H1 (cell line): ENCODE data around the gene PHACTR1. TPM values are rescaled to one million over a fixed set of nuclear protein-coding genes. Genes with fewer than 3 reads are reported as not detected.
A peak's percentile ranks its signal among the peaks of the same experiment; 100 is the strongest.

ENCODE experiments used
- CTCF ChIA-PET: fragments of 300-600 bp; sonication (Branson Sonifier 250); formaldehyde crosslinking; loops from one replicate; lab custom pipeline; 2021; ENCODE audit not compliant: partially characterized antibody; lab: Charles Lee
- POLR2A ChIA-PET: fragments of 300-600 bp; sonication (Branson Sonifier 250); formaldehyde crosslinking; loops from one replicate; lab custom pipeline; 2021; ENCODE audit warnings: inconsistent platforms; ENCODE audit not compliant: partially characterized antibody; lab: Charles Lee
- DNase-seq, 2 experiments: peaks; one replicate each; pipeline versions ENCODE4 v3.0.0 to v3.0.0-alpha.2; 2010 to 2022; ENCODE audit warnings: low spot score in 2 of 2, low read depth in 1 of 2, mixed read lengths in 1 of 2
- FAIRE-seq: peaks from 2 replicates; lab custom pipeline; 2011; peaks lifted over from hg19 to GRCh38; lab: Jason Lieb, UNC
- H2AFZ ChIP-seq: 2 replicates; pipeline ENCODE4 v1.8.1; 2012; ENCODE audit warnings: low read length, inconsistent platforms
- H2AK5ac ChIP-seq: 2 replicates; pipeline ENCODE4 v1.6.1; 2013; ENCODE audit warnings: low read depth, low read length
- H2BK120ac ChIP-seq: replicated peaks from 2 replicates; pipeline ENCODE3; 2013; ENCODE audit warnings: low read depth, low read length, inconsistent platforms
- H2BK12ac ChIP-seq: 2 replicates; pipeline ENCODE4 v1.6.1; 2013; ENCODE audit warnings: low read depth, low read length
- H2BK15ac ChIP-seq: 2 replicates; pipeline ENCODE4 v1.6.1; 2013; ENCODE audit warnings: low read length
- H2BK20ac ChIP-seq: 2 replicates; pipeline ENCODE4 v1.6.1; 2013; ENCODE audit warnings: low read length
- H2BK5ac ChIP-seq: 2 replicates; pipeline ENCODE4 v1.6.1; 2013; ENCODE audit warnings: low read depth, low read length
- H3K14ac ChIP-seq: 2 replicates; pipeline ENCODE4 v1.6.1; 2013; ENCODE audit warnings: inconsistent platforms; ENCODE audit not compliant: insufficient read length
- H3K18ac ChIP-seq: 2 replicates; pipeline ENCODE4 v1.6.1; 2013; ENCODE audit warnings: low read length; ENCODE audit errors: extremely low read depth
- H3K23ac ChIP-seq: 2 replicates; pipeline ENCODE4 v1.6.1; 2013; ENCODE audit warnings: inconsistent platforms; ENCODE audit not compliant: insufficient read length
- H3K23me2 ChIP-seq: 2 replicates; pipeline ENCODE4 v1.6.1; 2013; ENCODE audit warnings: low read depth, low read length
- H3K27ac ChIP-seq: 2 replicates; pipeline ENCODE4 v1.6.1; 2011; ENCODE audit warnings: low read depth, low read length, inconsistent platforms
- H3K27me3 ChIP-seq, 4 experiments: replicated peaks in 1 of 4; 1 replicate in 1 of 4; 2 replicates in 3 of 4; pipeline versions ENCODE4 v1.6.1 to v1.8.1; 2011 to 2013; ENCODE audit warnings: low read length in 3 of 4, mild to moderate bottlenecking in 3 of 4, inconsistent platforms in 2 of 4, mixed read lengths in 2 of 4, moderate library complexity in 1 of 4; ENCODE audit not compliant: control insufficient read depth in 3 of 4, insufficient read depth in 3 of 4; ENCODE audit errors: extremely low read depth in 1 of 4
- H3K36me3 ChIP-seq, 4 experiments: 2 replicates each; pipeline versions ENCODE4 v1.6.1 to v1.8.1; 2011 to 2013; ENCODE audit warnings: mild to moderate bottlenecking in 4 of 4, low read length in 3 of 4, moderate library complexity in 2 of 4, control low read depth in 1 of 4, inconsistent platforms in 1 of 4; ENCODE audit not compliant: insufficient read depth in 4 of 4, control insufficient read depth in 2 of 4
- H3K4ac ChIP-seq: replicated peaks from 2 replicates; pipeline ENCODE3; 2013; ENCODE audit warnings: low read length, low read depth, mixed read lengths, inconsistent platforms; ENCODE audit not compliant: insufficient read length
- H3K4me1 ChIP-seq, 4 experiments: replicated peaks in 1 of 4; 1 replicate in 1 of 4; 2 replicates in 3 of 4; pipeline versions ENCODE4 v1.6.1 to v1.8.1; 2011 to 2013; ENCODE audit warnings: low read length in 3 of 4, inconsistent platforms in 2 of 4, mixed read lengths in 1 of 4; ENCODE audit not compliant: insufficient read depth in 4 of 4, control insufficient read depth in 3 of 4
- H3K4me2 ChIP-seq, 2 experiments: 2 replicates each; pipeline versions ENCODE4 v1.6.1 to v1.8.1; 2011 to 2013; ENCODE audit warnings: low read depth in 2 of 2, low read length in 2 of 2, control low read depth in 1 of 2, inconsistent platforms in 1 of 2, mild to moderate bottlenecking in 1 of 2; ENCODE audit not compliant: insufficient read depth in 1 of 2
- H3K4me3 ChIP-seq, 4 experiments: fragments of 200-600, 300-600 bp in 1 of 4; sonication (generic), shearing (Covaris generic), sonication (Bioruptor Twin) in 1 of 4; 2 replicates each; pipeline versions ENCODE4 v1.5.1 to v1.8.1; 2011 to 2016; ENCODE audit warnings: low read length in 4 of 4, low read depth in 3 of 4, control low read depth in 2 of 4, inconsistent platforms in 2 of 4, mild to moderate bottlenecking in 2 of 4, mixed read lengths in 1 of 4, moderate library complexity in 1 of 4; ENCODE audit not compliant: insufficient read depth in 2 of 4; ENCODE audit errors: extremely low read depth in 1 of 4
- H3K56ac ChIP-seq: replicated peaks from 2 replicates; pipeline ENCODE3; 2013; ENCODE audit warnings: low read depth, mild to moderate bottlenecking, mixed read lengths, low read length, inconsistent platforms; ENCODE audit not compliant: insufficient read length
- H3K79me1 ChIP-seq: 2 replicates; pipeline ENCODE4 v1.6.1; 2013; ENCODE audit warnings: low read depth, low read length, control low read depth
- H3K79me2 ChIP-seq, 2 experiments: 2 replicates each; pipeline versions ENCODE4 v1.6.1 to v1.8.1; 2012 to 2013; ENCODE audit warnings: low read length in 2 of 2, mild to moderate bottlenecking in 2 of 2, inconsistent platforms in 1 of 2; ENCODE audit not compliant: insufficient read depth in 2 of 2, control insufficient read depth in 1 of 2
- H3K9ac ChIP-seq, 4 experiments: replicated peaks in 1 of 4; 1 replicate in 1 of 4; 2 replicates in 3 of 4; pipeline versions ENCODE4 v1.6.1 to v1.8.1; 2011 to 2013; ENCODE audit warnings: low read depth in 3 of 4, low read length in 3 of 4, control low read depth in 2 of 4, mild to moderate bottlenecking in 2 of 4, moderate library complexity in 2 of 4, inconsistent platforms in 1 of 4; ENCODE audit errors: extremely low read depth in 1 of 4
- H3K9me3 ChIP-seq, 2 experiments: 2 replicates each; pipeline versions ENCODE4 v1.6.1 to v1.8.1; 2012 to 2013; ENCODE audit warnings: mild to moderate bottlenecking in 2 of 2, moderate library complexity in 2 of 2, control low read depth in 1 of 2, inconsistent platforms in 1 of 2, low read depth in 1 of 2, low read length in 1 of 2, mixed read lengths in 1 of 2; ENCODE audit not compliant: insufficient read depth in 2 of 2
- H4K20me1 ChIP-seq, 2 experiments: replicated peaks in 1 of 2; 2 replicates each; pipeline versions ENCODE3 to v1.8.1; 2011 to 2013; ENCODE audit warnings: inconsistent platforms in 2 of 2, low read length in 2 of 2, mild to moderate bottlenecking in 1 of 2; ENCODE audit not compliant: insufficient read depth in 2 of 2, control insufficient read depth in 1 of 2
- H4K5ac ChIP-seq: 2 replicates; pipeline ENCODE4 v1.6.1; 2013; ENCODE audit warnings: low read length, low read depth, mixed read lengths, inconsistent platforms; ENCODE audit not compliant: insufficient read length
- H4K8ac ChIP-seq: 2 replicates; pipeline ENCODE4 v1.8.0; 2013; ENCODE audit warnings: mild to moderate bottlenecking, moderate library complexity, low read length, inconsistent platforms; ENCODE audit not compliant: insufficient read depth; ENCODE audit errors: extremely low read depth
- H4K91ac ChIP-seq: replicated peaks from 2 replicates; pipeline ENCODE3; 2013; ENCODE audit warnings: low read length, mixed read lengths, inconsistent platforms; ENCODE audit not compliant: insufficient read length
- ASH2L ChIP-seq: fragments of 200-600, 300-600 bp; sonication (generic); IDR thresholded peaks from one replicate; pipeline ENCODE4 v1.7.1; 2017; ENCODE audit warnings: low read length
- CHD2 ChIP-seq: IDR thresholded peaks from 2 replicates; pipeline ENCODE4 v1.6.1; 2012; ENCODE audit warnings: low read length, improper control_type of control experiment
- JUN ChIP-seq: IDR thresholded peaks from 2 replicates; pipeline ENCODE4 v1.6.1; 2011; ENCODE audit warnings: low read depth, mild to moderate bottlenecking, improper control_type of control experiment, low read length
- POLR2A ChIP-seq, 2 experiments: IDR thresholded peaks; 1 replicate in 1 of 2; 2 replicates in 1 of 2; pipeline ENCODE4 v1.6.1; 2011; ENCODE audit warnings: low read depth in 2 of 2, low read length in 2 of 2, mild to moderate bottlenecking in 2 of 2; ENCODE audit errors: control extremely low read depth in 1 of 2
- SAP30 ChIP-seq: fragments of 300-600 bp; sonication (generic); IDR thresholded peaks from 2 replicates; pipeline ENCODE4 v1.7.1; 2012; ENCODE audit warnings: low read length, moderate library complexity, mild to moderate bottlenecking, inconsistent platforms; ENCODE audit not compliant: insufficient read depth, insufficient replicate concordance
- SIN3A ChIP-seq, 2 experiments: IDR thresholded peaks in 1 of 2; conservative IDR thresholded peaks in 1 of 2; 2 replicates each; pipeline ENCODE4 v1.6.1; 2011 to 2012; ENCODE audit warnings: low read length in 2 of 2, improper control_type of control experiment in 1 of 2, low read depth in 1 of 2, mild to moderate bottlenecking in 1 of 2
- SRF ChIP-seq: IDR thresholded peaks from 2 replicates; pipeline ENCODE4 v1.6.1; 2011; ENCODE audit warnings: mild to moderate bottlenecking, low read depth, low read length, moderate library complexity
- WGBS, 2 experiments: shearing (Covaris generic) in 1 of 2; methylation state at CpG; one replicate each; pipeline versions ENCODE4 v1.1.6 to v1.1.7; 2013 to 2015; ENCODE audit warnings: low lambda C conversion rate in 2 of 2, mixed read lengths in 2 of 2, inconsistent platforms in 1 of 2, low coverage in 1 of 2, missing lambda C conversion rate in 1 of 2; ENCODE audit not compliant: insufficient replicate concordance in 2 of 2, insufficient coverage in 1 of 2, insufficient read length in 1 of 2; ENCODE audit errors: extremely low coverage in 1 of 2, missing lambda C conversion rate in 1 of 2; 5-methylcytosine and 5-hydroxymethylcytosine counted together
- polyA plus RNA-seq, 7 experiments: library from polyadenylated mRNA; depleted of rRNA in 3 of 7; stranded (reverse) in 5 of 7; unstranded in 2 of 7; fragments of >200 nt in 5 of 7; fragments of 200-250 nt in 2 of 7; gene quantifications; 1 replicate in 5 of 7; 2 replicates in 1 of 7; 4 replicates in 1 of 7; pipeline versions ENCODE4 v1.2.1 to v1.2.3, GENCODE V29; 2011 to 2013; ENCODE audit warnings: missing spikeins in 2 of 7, mixed read lengths in 2 of 7
- total RNA-seq: library from RNA; stranded (reverse); fragmentation: NEBNext Ultra II Directional; extraction: Animal tissue kit (Norgen Biotek cat#: 25700); gene quantifications from 2 replicates; pipeline ENCODE4 v1.2.1, GENCODE V29; 2021

The PHACTR1 gene
- total and polyA plus RNA-seq, 2 of the 8 experiments (the other 6 are each of a cell fraction or from before 2014, with no cell fraction given) = 3.9 to 17.1 TPM

DNA sequence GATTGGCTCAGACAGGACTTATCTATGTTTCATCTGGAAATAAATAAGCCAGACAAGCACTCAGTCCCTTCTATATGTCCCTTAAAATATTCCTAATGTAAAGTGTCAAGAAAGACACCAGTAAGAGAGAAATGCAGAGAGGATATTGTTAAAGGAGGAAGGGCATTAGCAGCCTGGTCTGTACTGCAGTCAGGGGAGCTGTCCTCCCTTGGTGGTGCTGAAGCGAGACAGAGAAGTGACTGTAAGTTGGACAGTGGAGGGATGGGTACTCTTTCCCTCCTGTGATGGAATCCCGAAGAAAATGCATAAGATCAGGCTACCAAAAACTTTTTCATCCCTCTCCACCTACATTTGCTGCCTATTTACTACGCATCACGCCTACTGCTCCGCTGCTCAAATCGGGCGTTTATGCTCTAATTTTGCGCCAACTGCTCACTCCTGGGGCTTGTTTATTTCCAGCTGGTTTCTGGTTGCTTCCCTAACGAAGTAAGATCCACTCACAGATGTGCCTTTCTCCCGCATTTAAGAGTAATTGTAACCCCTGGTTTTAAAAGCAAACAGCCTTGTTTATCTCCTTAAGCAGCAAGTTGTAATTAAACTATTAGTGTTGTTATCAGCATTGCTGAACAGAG, 35.2 kb downstream of the PHACTR1 start:
- no peak overlapping the region for H3K18ac ChIP-seq
- peaks cover 0 to 4% (median 0%) of the 10 kb centered on the region in 4 experiments; a peak in 3 of 7 replicates for H3K27me3 ChIP-seq
- no peak overlapping the region for H2BK12ac ChIP-seq
- peaks cover 0 to 2% of the 10 kb centered on the region in 2 experiments for H4K20me1 ChIP-seq
- peaks cover 0 to 19% of the 10 kb centered on the region in 2 experiments; a peak in 2 of 4 replicates for H3K79me2 ChIP-seq
- H4K5ac ChIP-seq = no peak overlapping the region
- peaks cover 2% of the 10 kb centered on the region; the same call in 1 of the 2 replicates for H3K79me1 ChIP-seq
- H3K27ac ChIP-seq = no peak overlapping the region
- no peak overlapping the region for H2AFZ ChIP-seq
- peaks cover 10% of the 10 kb centered on the region for H3K23me2 ChIP-seq
- H2BK20ac ChIP-seq = no peak overlapping the region
- peak; percentile 93 for FAIRE-seq
- H3K4me2 ChIP-seq = no peak overlapping the region; a peak in 1 of 4 replicates
- no peaks in the 10 kb centered on the region for H3K36me3 ChIP-seq
- H3K4me3 ChIP-seq = no peak overlapping the region
- no peak overlapping the region for H3K23ac ChIP-seq
- H4K8ac ChIP-seq = no peak overlapping the region
- no peak overlapping the region for H3K4ac ChIP-seq
- no peak overlapping the region for H3K14ac ChIP-seq
- peaks cover 2 to 11% (median 2%) of the 10 kb centered on the region in 4 experiments; a peak in 6 of 7 replicates for H3K4me1 ChIP-seq
- 72% methylated on average over 10 of the region's 10 CpGs; no CpG with 5 or more reads in 1 of the 2 experiments for WGBS, 2 experiments
- ChIA-PET CTCF (no interaction called here), POLR2A (no interaction called here)
- no peak overlapping the region for H3K56ac ChIP-seq
- TF ChIP-seq SIN3A (conservative IDR thresholded peaks at IDR 0.05 in 1 of 2, IDR thresholded peaks at IDR 0.05 in 1 of 2; ENCODE audit: low read depth in 1 of 2, low read length in 2 of 2) (peak; percentile 94 to 96; a peak in 3 of 4 replicates), POLR2A (IDR thresholded peaks at IDR 0.05; ENCODE audit: control extremely low read depth in 1 of 2, low read depth in 2 of 2, low read length in 2 of 2) (no peak), SAP30 (peak; percentile 49), CHD2 (no peak), SRF (no peak), JUN (no peak), ASH2L (no peak)
- H3K9ac ChIP-seq = no peak overlapping the region
- H2BK120ac ChIP-seq = no peak overlapping the region
- no peak overlapping the region for H2BK15ac ChIP-seq
- H4K91ac ChIP-seq = no peak overlapping the region
- no peak overlapping the region for H2AK5ac ChIP-seq
- H3K9me3 ChIP-seq = no peaks in the 10 kb centered on the region
- DNase-seq = peak in 1 of 2 experiments; percentile 90
- H2BK5ac ChIP-seq = no peak overlapping the region
